Right renal cortex interstitium (tissue), 3 donors: ENCODE data around the gene ADCY1. TPM values are rescaled to one million over a fixed set of nuclear protein-coding genes. Genes with fewer than 3 reads are reported as not detected.
A peak's percentile ranks its signal among the peaks of the same experiment; 100 is the strongest.
"Not testable (repeated sequence)": the region's sequence is repeated elsewhere in the genome, so short reads cannot be mapped to it uniquely, and the experiment has no call there.

Source experiments
- DNase-seq, 3 donors: peaks; one replicate each; pipeline ENCODE4 v3.0.0-alpha.2; 2013; ENCODE audit warnings: low read depth in 3 of 3, low spot score in 2 of 3
- polyA plus RNA-seq, 3 donors: library from polyadenylated mRNA; unstranded; fragments of 120-200 nt; gene quantifications; one replicate each; pipeline ENCODE4 v1.2.1, GENCODE V29; 2013; ENCODE audit not compliant: insufficient read length in 3 of 3

ADCY1 gene
- polyA plus RNA-seq: 1 to 10 TPM; 2.8 to 3.8 (median 3.0) TPM

- DNase-seq: no peak
These were observed at the start of gene ADCY1 for GRCh38 chr7:45573661-45574415. TSS of gene ADCY1 (plus strand) at chr7:45574368. CDS start at chr7:45574544, 176 bp downstream.

GRCh38 chr7:45524445-45524844 lies 49.7 kb upstream of the ADCY1 start:
- DNase-seq: no peak

GRCh38 chr7:45525057-45525456 lies 49.1 kb upstream of the ADCY1 start:
- DNase-seq: no peak

GRCh38 chr7:45543473-45543872 lies 30.7 kb upstream of the ADCY1 start:
- DNase-seq: no peak

- DNase-seq: not testable (repeated sequence)
These were observed 29.0 kb upstream of the ADCY1 start for GRCh38 chr7:45545105-45545710.

DNA sequence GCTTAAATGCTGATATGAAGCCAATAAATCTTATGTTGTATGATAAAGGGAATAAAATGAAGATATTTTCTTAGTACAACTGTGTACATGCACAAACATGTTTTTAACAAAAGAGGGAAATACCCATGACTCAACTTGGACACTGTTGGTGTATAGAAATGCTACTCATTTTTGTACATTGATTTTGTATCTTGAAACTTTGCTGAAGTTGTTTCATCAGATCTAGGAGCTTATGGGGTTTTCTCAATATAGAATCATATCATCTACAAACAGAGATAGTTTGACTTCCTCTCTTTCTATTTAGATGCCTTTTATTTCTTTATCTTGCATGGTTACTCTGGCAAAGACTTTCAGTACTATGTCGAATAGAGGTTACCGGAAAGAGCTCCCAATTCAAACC lies 25.3 kb upstream of the ADCY1 start:
- not testable (repeated sequence) for DNase-seq

GRCh38 chr7:45563401-45563800 lies 10.8 kb upstream of the ADCY1 start:
- no peak for DNase-seq

DNA sequence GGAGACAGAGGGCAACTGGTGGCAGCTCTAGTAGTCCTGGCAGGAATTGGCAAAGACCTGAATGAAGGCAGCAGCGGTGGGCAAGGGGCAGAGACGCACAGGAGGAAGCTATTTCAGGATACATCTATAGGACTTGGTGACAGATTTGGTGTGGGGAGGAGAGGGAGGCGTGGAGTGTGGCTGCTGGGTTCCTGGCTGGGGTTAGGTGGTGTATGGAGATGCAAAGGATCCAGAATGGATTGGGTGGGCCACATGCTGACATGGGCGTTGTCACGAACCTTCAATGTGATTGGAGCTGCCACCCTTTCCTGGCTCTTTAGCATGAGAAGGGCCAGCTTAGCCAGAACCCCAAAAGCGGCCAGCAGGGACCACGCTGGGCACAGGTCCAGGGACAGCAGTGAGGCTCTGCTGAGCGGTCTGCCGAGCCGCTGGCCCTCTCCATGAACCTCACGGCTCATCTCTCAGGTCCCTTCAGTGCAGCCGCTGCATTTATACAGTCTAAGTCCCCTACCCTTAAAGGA lies 10.2 kb upstream of the ADCY1 start:
- DNase-seq: no peak

- no peak for DNase-seq
These were observed 9.7 kb upstream of the ADCY1 start for GRCh38 chr7:45564485-45564884.

- no peak for DNase-seq
These were observed 9.2 kb upstream of the ADCY1 start for GRCh38 chr7:45564886-45565455.

DNA sequence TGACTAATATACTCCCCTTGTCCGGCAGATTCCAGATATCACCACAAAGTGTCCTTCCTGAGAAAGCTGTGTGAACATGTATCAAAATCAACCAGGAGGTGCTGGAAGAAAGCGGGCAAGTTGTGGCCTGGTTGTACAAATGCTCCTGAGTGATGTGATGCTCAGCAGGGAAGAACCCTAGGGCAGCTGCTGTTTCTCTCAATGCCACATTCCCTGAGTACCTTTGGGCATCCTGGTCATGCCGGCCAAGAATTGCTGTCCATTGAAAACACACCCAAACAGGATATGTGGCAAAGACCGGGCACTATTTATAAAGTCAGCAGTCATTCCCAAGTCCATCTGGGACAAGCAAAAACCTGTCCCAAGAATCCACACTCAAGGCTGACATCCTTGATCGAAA lies 7.8 kb upstream of the ADCY1 start:
- no peak for DNase-seq

GRCh38 chr7:45566961-45567360 lies 7.2 kb upstream of the ADCY1 start:
- DNase-seq: no peak

- DNase-seq: no peak
These were observed 6.5 kb upstream of the ADCY1 start for GRCh38 chr7:45567713-45568112.

- no peak for DNase-seq
These were observed 5.5 kb upstream of the ADCY1 start for GRCh38 chr7:45568536-45569289.

GRCh38 chr7:45569290-45569685 lies 4.9 kb upstream of the ADCY1 start:
- no peak for DNase-seq

DNA sequence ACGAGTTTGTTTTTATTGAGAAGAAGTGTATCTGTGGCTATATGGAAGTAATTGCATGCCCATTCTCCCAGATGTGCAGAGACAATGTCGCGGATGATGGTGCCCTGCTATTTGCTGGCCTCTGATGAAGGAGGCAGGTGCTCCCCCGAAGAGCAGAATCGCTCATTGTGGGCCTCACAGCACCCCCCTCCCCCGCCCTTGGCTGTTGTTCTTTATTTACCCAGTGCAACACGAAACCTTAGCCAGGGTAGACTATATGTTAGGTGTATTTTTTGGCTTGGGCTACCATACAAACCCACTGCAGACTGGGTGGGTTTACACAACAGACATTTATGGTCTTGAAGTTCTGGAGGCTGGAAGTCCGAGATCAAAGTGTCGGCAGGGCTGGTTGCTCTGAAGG lies 3.4 kb upstream of the ADCY1 start:
- no peak for DNase-seq

DNA sequence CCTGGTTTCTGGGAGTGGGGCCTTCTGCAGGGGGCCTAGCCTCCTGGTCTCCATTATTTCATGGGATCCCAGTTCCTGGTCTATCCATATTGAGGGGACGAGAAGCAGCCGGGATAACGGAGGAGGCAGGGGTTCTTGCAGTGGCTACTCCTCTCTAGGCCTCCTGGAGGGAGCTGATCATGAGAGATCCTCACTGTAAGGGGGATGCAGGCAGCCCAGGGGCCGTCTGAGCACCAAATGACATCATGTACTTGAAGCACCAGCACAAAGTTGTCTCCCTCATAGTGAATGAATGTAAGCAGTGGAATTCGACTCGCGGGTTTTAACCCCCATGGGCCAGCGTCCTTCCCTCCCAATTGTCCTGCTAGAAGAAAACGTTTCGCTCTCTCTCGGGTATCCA lies 964 bp upstream of the ADCY1 start:
- no peak for DNase-seq

GRCh38 chr7:45574416-45574668 lies 174 bp downstream of the ADCY1 start:
- DNase-seq: no peak

DNA sequence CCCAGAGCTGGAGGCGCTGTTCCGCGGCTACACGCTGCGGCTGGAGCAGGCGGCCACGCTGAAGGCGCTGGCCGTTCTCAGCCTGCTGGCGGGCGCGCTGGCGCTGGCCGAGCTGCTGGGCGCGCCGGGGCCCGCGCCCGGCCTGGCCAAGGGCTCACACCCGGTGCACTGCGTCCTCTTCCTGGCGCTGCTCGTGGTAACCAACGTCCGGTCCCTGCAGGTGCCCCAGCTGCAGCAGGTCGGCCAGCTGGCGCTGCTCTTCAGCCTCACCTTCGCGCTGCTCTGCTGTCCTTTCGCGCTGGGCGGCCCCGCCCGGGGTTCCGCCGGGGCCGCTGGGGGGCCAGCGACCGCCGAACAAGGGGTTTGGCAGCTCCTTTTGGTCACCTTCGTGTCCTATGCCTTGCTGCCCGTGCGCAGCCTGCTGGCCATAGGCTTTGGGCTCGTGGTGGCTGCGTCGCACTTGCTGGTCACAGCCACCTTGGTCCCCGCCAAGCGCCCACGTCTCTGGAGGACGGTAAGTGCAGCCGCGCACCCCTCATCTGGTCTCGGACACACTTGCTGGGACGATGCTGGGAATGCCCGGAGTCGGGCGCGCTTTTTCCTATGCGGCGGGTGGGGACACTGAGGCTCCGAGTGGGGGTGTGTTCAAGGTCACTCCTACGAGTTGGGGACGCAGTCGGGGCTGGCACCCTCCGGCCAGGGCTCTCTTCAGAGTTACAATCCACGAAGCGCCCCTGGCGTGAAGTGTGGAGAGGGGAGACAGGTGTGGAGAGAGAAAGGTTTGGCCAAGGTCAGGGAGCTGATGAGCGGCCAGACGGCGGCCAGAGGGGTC lies 717 bp downstream of the ADCY1 start:
- DNase-seq: peak in 1 of 3 donors; percentile 47

DNA sequence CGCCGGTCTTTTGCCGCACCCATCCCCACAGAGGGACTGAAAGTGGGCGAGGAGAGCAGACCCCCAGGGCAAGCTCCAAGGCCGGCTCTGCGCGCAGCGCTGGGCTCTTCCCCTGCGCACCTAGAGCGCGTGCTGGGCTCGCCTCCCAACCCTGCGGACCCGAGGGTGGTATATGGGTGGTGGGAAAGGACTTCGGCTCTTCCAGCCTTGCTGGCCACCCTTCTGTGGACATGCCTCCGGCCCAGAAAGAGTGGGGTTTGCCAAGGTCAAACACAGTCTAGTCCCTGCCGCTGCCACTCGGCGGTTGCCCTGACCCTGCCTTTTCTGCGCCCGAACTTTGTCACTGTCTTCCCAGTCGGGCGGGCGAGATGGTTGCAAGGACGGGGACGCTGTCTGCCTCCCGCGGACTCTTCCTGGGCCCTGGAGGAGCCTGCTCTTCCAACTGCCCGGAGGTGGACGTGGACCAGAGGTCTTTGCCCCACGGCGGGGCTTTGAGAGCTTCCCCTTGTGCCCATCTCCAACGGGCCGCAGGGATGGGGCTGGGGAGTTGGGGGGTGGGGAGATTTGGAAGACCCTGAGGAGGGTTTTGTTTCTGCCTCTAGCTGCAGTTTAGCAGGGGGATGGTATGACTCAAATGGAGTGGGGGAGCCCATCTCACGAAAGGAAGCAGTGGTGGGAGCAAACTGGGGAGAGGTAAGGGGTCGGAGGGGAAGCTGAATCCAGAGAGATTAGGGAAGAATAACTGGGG lies 1.5 kb downstream of the ADCY1 start:
- DNase-seq: no peak
